ENCODE measurements around the gene CPLX3. TPM values are rescaled to one million over a fixed set of nuclear protein-coding genes. Genes with fewer than 3 reads are reported as not detected.

Gene CPLX3
- total RNA-seq, 2 experiments from 2014 or later, result 0.11 TPM; not detected in 1

- ATAC-seq, result no peak
- no peak overlapping the region for H3K27ac Mint-ChIP-seq
- no peak overlapping the region for H3K4me3 Mint-ChIP-seq
- peaks cover 10% of the 10 kb centered on the region for H3K36me3 Mint-ChIP-seq (ENCODE audit: low read depth)
- no peak for DNase-seq
- CTCF ChIA-PET, result interaction anchor here (0.7 to 8.1 kb wide), 3 partner anchors 9 to 839 kb away, joined by 3 to 83 read pairs (median 11); no protein-coding TSS in a partner anchor
- no peaks in the 10 kb centered on the region for H3K27me3 Mint-ChIP-seq
- POLR2A ChIA-PET, result interaction anchor here (0.9 to 2.8 kb wide), 5 partner anchors 9 to 93 kb away, joined by 4 to 11 read pairs (median 6); no protein-coding TSS in a partner anchor
- H3K4me1 Mint-ChIP-seq (ENCODE audit: low read depth), result peaks cover 17% of the 10 kb centered on the region
- intact Hi-C loops (cut with micrococcal nuclease), result no loop called here
- no peak for TF ChIP-seq CTCF (IDR thresholded peaks at IDR 0.05)
- no peaks in the 10 kb centered on the region for H3K9me3 Mint-ChIP-seq
Observed at GRCh38 chr15:74808840-74809229, 17.6 kb upstream of the CPLX3 start.

- ChIA-PET POLR2A (interaction anchor here (0.9 to 2.8 kb wide), 5 partner anchors 9 to 38 kb away, joined by 3 to 11 read pairs (median 6); no protein-coding TSS in a partner anchor), CTCF (interaction anchor here (2.8 to 8.1 kb wide), 2 partner anchors 10 to 38 kb away, joined by 11 to 83 read pairs; no protein-coding TSS in a partner anchor)
- intact Hi-C loops (cut with micrococcal nuclease), result no loop called here
- ATAC-seq (no peak), DNase-seq (no peak)
- Mint-ChIP-seq H3K9me3 (no peaks in the 10 kb centered on the region), H3K27ac (no peak overlapping the region), H3K4me3 (no peak overlapping the region), H3K4me1 (ENCODE audit: low read depth) (peaks cover 17% of the 10 kb centered on the region), H3K27me3 (no peaks in the 10 kb centered on the region), H3K36me3 (ENCODE audit: low read depth) (peaks cover 6% of the 10 kb centered on the region)
- TF ChIP-seq CTCF (IDR thresholded peaks at IDR 0.05), result no peak
Observed at GRCh38 chr15:74809242-74809641, 17.2 kb upstream of the CPLX3 start.

- ChIA-PET POLR2A (interaction anchor here (0.6 to 2.8 kb wide), 5 partner anchors 19 to 437 kb away, joined by 3 to 9 read pairs (median 4); no protein-coding TSS in a partner anchor), CTCF (interaction anchor here (1.7 to 2.8 kb wide), 4 partner anchors 9 to 40 kb away, joined by 4 to 11 read pairs (median 6); no protein-coding TSS in a partner anchor)
- no peaks in the 10 kb centered on the region for H3K27me3 Mint-ChIP-seq
- intact Hi-C loops (cut with micrococcal nuclease), result no loop called here
- peaks cover under 1% of the 10 kb centered on the region for H3K36me3 Mint-ChIP-seq (ENCODE audit: low read depth)
- DNase-seq (no peak), ATAC-seq (no peak)
- H3K9me3 Mint-ChIP-seq, result no peaks in the 10 kb centered on the region
- H3K27ac Mint-ChIP-seq, result no peak overlapping the region
- H3K4me1 Mint-ChIP-seq (ENCODE audit: low read depth), result peaks cover 17% of the 10 kb centered on the region
- H3K4me3 Mint-ChIP-seq, result no peak overlapping the region
- no peak for TF ChIP-seq CTCF (IDR thresholded peaks at IDR 0.05)
Observed at GRCh38 chr15:74809956-74810355, 16.5 kb upstream of the CPLX3 start.

- Mint-ChIP-seq H3K27me3 (no peaks in the 10 kb centered on the region), H3K9me3 (no peaks in the 10 kb centered on the region), H3K27ac (no peak within 1 kb of the TSS), H3K36me3 (ENCODE audit: low read depth) (no peaks in the 10 kb centered on the region), H3K4me1 (ENCODE audit: low read depth) (peaks cover 10% of the 10 kb centered on the region), H3K4me3 (no peak within 1 kb of the TSS)
- no peak for ATAC-seq
- CTCF ChIA-PET, result interaction anchor here (0.7 to 1.8 kb wide), 2 partner anchors 42 to 89 kb away, joined by 3 to 6 read pairs; no protein-coding TSS in a partner anchor
- no peak for DNase-seq
- intact Hi-C loops (cut with micrococcal nuclease), result no loop called here
- TF ChIP-seq CTCF (IDR thresholded peaks at IDR 0.05), result no peak
- POLR2A ChIA-PET, result interaction anchor here (0.6 to 1.6 kb wide), 4 partner anchors 8 to 351 kb away, joined by 3 to 5 read pairs (median 4); partner anchors contain the start of gene CPLX3
Observed at GRCh38 chr15:74812533-74812932, 13.9 kb upstream of the CPLX3 start, which contains the start of gene LMAN1L. Gene LMAN1L (plus strand): TSS chr15:74812835. CDS start chr15:74812855, 20 bp downstream.
